ENCODE data around the gene GP1BA. TPM values are rescaled to one million over a fixed set of nuclear protein-coding genes. Genes with fewer than 3 reads are reported as not detected.

The GP1BA gene
- total RNA-seq, 2 experiments from 2014 or later, result not detected

GRCh38 chr17:4933646-4934045 lies 1.6 kb downstream of the GP1BA start:
- ChIA-PET POLR2A (interaction anchor here (0.9 to 15.9 kb wide), 4 partner anchors 14 to 97 kb away, joined by 3 to 229 read pairs (median 4); partner anchors contain the start of genes ENO3 and PFN1), CTCF (interaction anchor here (1.0 kb wide), 1 partner anchor 25 kb away, joined by 3 read pairs; no protein-coding TSS in a partner anchor)
- no peak overlapping the region for H3K27ac Mint-ChIP-seq
- H3K36me3 Mint-ChIP-seq (ENCODE audit: low read depth), result peaks cover 41% of the 10 kb centered on the region
- H3K4me1 Mint-ChIP-seq, result peaks cover 38% of the 10 kb centered on the region
- DNase-seq, result no peak
- H3K9me3 Mint-ChIP-seq, result no peaks in the 10 kb centered on the region
- no peak overlapping the region for H3K4me3 Mint-ChIP-seq
- no peaks in the 10 kb centered on the region for H3K27me3 Mint-ChIP-seq

GRCh38 chr17:4934173-4934979 lies 2.3 kb downstream of the GP1BA start:
- H3K36me3 Mint-ChIP-seq (ENCODE audit: low read depth), result peaks cover 46% of the 10 kb centered on the region
- no peaks in the 10 kb centered on the region for H3K27me3 Mint-ChIP-seq
- DNase-seq, result no peak
- ChIA-PET CTCF (interaction anchor here (1.0 kb wide), 1 partner anchor 26 kb away, joined by 3 read pairs; no protein-coding TSS in a partner anchor), POLR2A (interaction anchor here (0.9 to 15.9 kb wide), 5 partner anchors 14 to 96 kb away, joined by 3 to 229 read pairs (median 3); partner anchors contain the start of genes ENO3 and PFN1)
- H3K4me3 Mint-ChIP-seq, result no peak overlapping the region
- no peak overlapping the region for H3K27ac Mint-ChIP-seq
- no peaks in the 10 kb centered on the region for H3K9me3 Mint-ChIP-seq
- peaks cover 42% of the 10 kb centered on the region for H3K4me1 Mint-ChIP-seq

- Mint-ChIP-seq H3K9me3 (no peaks in the 10 kb centered on the region), H3K4me1 (peaks cover 42% of the 10 kb centered on the region), H3K36me3 (ENCODE audit: low read depth) (peaks cover 52% of the 10 kb centered on the region), H3K27me3 (no peaks in the 10 kb centered on the region), H3K27ac (no peak overlapping the region), H3K4me3 (no peak overlapping the region)
- DNase-seq, result no peak
- CTCF ChIA-PET, result no interaction called here
- POLR2A ChIA-PET, result interaction anchor here (1.2 to 15.9 kb wide), 2 partner anchors 18 to 27 kb away, joined by 3 to 229 read pairs; partner anchors contain the start of genes ENO3 and PFN1
Observed at GRCh38 chr17:4935650-4936049, 3.6 kb downstream of the GP1BA start.

- ChIA-PET POLR2A (interaction anchor here (1.1 to 15.9 kb wide), 4 partner anchors 11 to 37 kb away, joined by 3 to 229 read pairs (median 14); partner anchors contain the start of genes ENO3 and PFN1), CTCF (interaction anchor here (1.0 kb wide), 1 partner anchor 126 kb away, joined by 3 read pairs; no protein-coding TSS in a partner anchor)
- peaks cover 56% of the 10 kb centered on the region for H3K36me3 Mint-ChIP-seq (ENCODE audit: low read depth)
- H3K4me1 Mint-ChIP-seq, result peaks cover 42% of the 10 kb centered on the region
- H3K27me3 Mint-ChIP-seq, result no peaks in the 10 kb centered on the region
- no peak overlapping the region for H3K4me3 Mint-ChIP-seq
- no peak for DNase-seq
- H3K9me3 Mint-ChIP-seq, result no peaks in the 10 kb centered on the region
- H3K27ac Mint-ChIP-seq, result no peak overlapping the region
Observed at GRCh38 chr17:4936436-4936835, 4.4 kb downstream of the GP1BA start.

GRCh38 chr17:4937553-4937952 lies 5.5 kb downstream of the GP1BA start:
- ChIA-PET CTCF (interaction anchor here (1.0 kb wide), 1 partner anchor 125 kb away, joined by 3 read pairs; no protein-coding TSS in a partner anchor), POLR2A (interaction anchor here (1.3 to 20.7 kb wide), 4 partner anchors 13 to 31 kb away, joined by 3 to 711 read pairs (median 128); partner anchors contain the start of genes ENO3, PFN1 and SPAG7)
- Mint-ChIP-seq H3K4me1 (peaks cover 53% of the 10 kb centered on the region), H3K9me3 (no peaks in the 10 kb centered on the region), H3K27me3 (no peaks in the 10 kb centered on the region), H3K4me3 (peak overlapping the region; percentile 96), H3K36me3 (ENCODE audit: low read depth) (peaks cover 67% of the 10 kb centered on the region), H3K27ac (no peak overlapping the region)
- DNase-seq, result no peak

- ChIA-PET CTCF (interaction anchor here (2.7 kb wide), 1 partner anchor 29 kb away, joined by 29 read pairs; no protein-coding TSS in a partner anchor), POLR2A (interaction anchor here (1.3 to 20.7 kb wide), 4 partner anchors 13 to 31 kb away, joined by 3 to 711 read pairs (median 128); partner anchors contain the start of genes ENO3, PFN1 and SPAG7)
- Mint-ChIP-seq H3K36me3 (ENCODE audit: low read depth) (peaks cover 73% of the 10 kb centered on the region), H3K27me3 (no peaks in the 10 kb centered on the region), H3K4me1 (peaks cover 58% of the 10 kb centered on the region), H3K9me3 (no peaks in the 10 kb centered on the region), H3K27ac (peak overlapping the region; percentile 58), H3K4me3 (peak overlapping the region; percentile 96)
- no peak for DNase-seq
Observed at GRCh38 chr17:4938069-4938491, 6.0 kb downstream of the GP1BA start.

GRCh38 chr17:4938688-4939545 lies 6.8 kb downstream of the GP1BA start:
- DNase-seq, result no peak
- Mint-ChIP-seq H3K36me3 (ENCODE audit: low read depth) (peaks cover 79% of the 10 kb centered on the region), H3K9me3 (no peaks in the 10 kb centered on the region), H3K27me3 (no peaks in the 10 kb centered on the region), H3K27ac (peak overlapping the region; percentile 100), H3K4me1 (peaks cover 60% of the 10 kb centered on the region), H3K4me3 (peak overlapping the region; percentile 96)
- ChIA-PET POLR2A (interaction anchor here (0.8 to 20.7 kb wide), 16 partner anchors 8 to 796 kb away, joined by 3 to 711 read pairs (median 7); partner anchors contain the start of genes CYB5D2, ENO3, GP1BA and INCA1), CTCF (interaction anchor here (0.7 to 2.7 kb wide), 9 partner anchors 10 to 372 kb away, joined by 4 to 29 read pairs (median 6); partner anchors contain the start of gene SPAG7)

GRCh38 chr17:4939546-4939795 lies 7.4 kb downstream of the GP1BA start:
- POLR2A ChIA-PET, result interaction anchor here (0.8 to 20.7 kb wide), 23 partner anchors 8 to 796 kb away, joined by 3 to 711 read pairs (median 7); partner anchors contain the start of genes C17orf107, CAMTA2, CYB5D2 and ENO3
- H3K4me1 Mint-ChIP-seq, result peaks cover 60% of the 10 kb centered on the region

GRCh38 chr17:4939796-4940554 lies 7.9 kb downstream of the GP1BA start, which contains the start of the genes RNF167 and SLC25A11:
Gene RNF167 (plus strand): TSS chr17:4940268. CDS start chr17:4940910, 642 bp downstream.
Gene SLC25A11 (minus strand): TSS chr17:4940046. CDS start chr17:4939910, 136 bp downstream.
- Mint-ChIP-seq H3K4me3 (peak within 1 kb of the TSS; percentile 96), H3K9me3 (no peaks in the 10 kb centered on the region), H3K36me3 (ENCODE audit: low read depth) (peaks cover 85% of the 10 kb centered on the region), H3K27me3 (no peaks in the 10 kb centered on the region), H3K4me1 (peaks cover 60% of the 10 kb centered on the region), H3K27ac (peak within 1 kb of the TSS; percentile 100)
- DNase-seq, result peak; percentile 98
- ChIA-PET POLR2A (interaction anchor here (0.8 to 20.7 kb wide), 25 partner anchors 9 to 797 kb away, joined by 3 to 711 read pairs (median 6); partner anchors contain the start of genes C17orf107, CAMTA2, CYB5D2 and ENO3), CTCF (interaction anchor here (0.6 to 2.7 kb wide), 21 partner anchors 9 to 373 kb away, joined by 3 to 29 read pairs (median 4); partner anchors contain the start of genes ARRB2, C17orf107, CAMTA2 and CHRNE)

More at GRCh38 chr17:4939546-4939795, 7.4 kb downstream of the GP1BA start:
- no peak for DNase-seq
- H3K9me3 Mint-ChIP-seq, result no peaks in the 10 kb centered on the region
- peak overlapping the region; percentile 96 for H3K4me3 Mint-ChIP-seq
- H3K27me3 Mint-ChIP-seq, result no peaks in the 10 kb centered on the region
- peak overlapping the region; percentile 100 for H3K27ac Mint-ChIP-seq
- CTCF ChIA-PET, result interaction anchor here (0.7 to 2.7 kb wide), 17 partner anchors 9 to 372 kb away, joined by 3 to 29 read pairs (median 5); partner anchors contain the start of genes ARRB2, C17orf107, PFN1 and SPAG7
- H3K36me3 Mint-ChIP-seq (ENCODE audit: low read depth), result peaks cover 83% of the 10 kb centered on the region

- peak; percentile 67 for DNase-seq
- no peaks in the 10 kb centered on the region for H3K9me3 Mint-ChIP-seq
- ChIA-PET CTCF (interaction anchor here (0.6 to 2.7 kb wide), 17 partner anchors 8 to 231 kb away, joined by 3 to 29 read pairs (median 4); partner anchors contain the start of genes ARRB2, C17orf107, CAMTA2 and CHRNE), POLR2A (interaction anchor here (0.9 to 20.7 kb wide), 19 partner anchors 9 to 798 kb away, joined by 3 to 711 read pairs (median 8); partner anchors contain the start of genes C17orf107, CAMTA2, CYB5D2 and ENO3)
- H3K27ac Mint-ChIP-seq, result peak overlapping the region; percentile 100
- H3K36me3 Mint-ChIP-seq (ENCODE audit: low read depth), result peaks cover 91% of the 10 kb centered on the region
- peak overlapping the region; percentile 96 for H3K4me3 Mint-ChIP-seq
- peaks cover 65% of the 10 kb centered on the region for H3K4me1 Mint-ChIP-seq
- no peaks in the 10 kb centered on the region for H3K27me3 Mint-ChIP-seq
Observed at GRCh38 chr17:4940555-4941318, 8.7 kb downstream of the GP1BA start.

Data from activated CD4-positive, alpha-beta memory T cell treated with anti-CD3 and anti-CD28 coated beads, Interleukin-2, amount 10 ng/mL, durations not matched to agents 7 days and 5 days (primary cell).